ENCODE results near the gene BDKRB1.

The BDKRB1 gene

DNA sequence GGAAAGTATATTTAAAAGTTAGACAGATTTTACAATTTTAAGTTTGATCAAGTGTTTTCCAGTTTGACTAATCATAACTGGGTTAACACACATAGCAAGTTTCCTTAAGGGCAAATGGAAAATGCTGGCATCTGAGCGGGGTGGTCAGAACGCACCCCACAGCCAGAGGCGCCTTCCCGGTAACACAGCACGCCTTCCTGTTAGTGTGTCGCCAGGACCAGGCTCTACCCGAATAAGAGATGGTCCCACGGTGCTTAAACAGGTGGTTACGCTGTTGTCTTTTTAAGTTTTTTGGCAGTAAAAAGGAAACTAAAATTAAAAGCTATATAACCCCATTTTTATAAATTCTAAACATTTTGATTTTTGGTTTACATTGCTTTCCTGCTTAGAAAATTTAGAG lies 28.0 kb downstream of the BDKRB1 start:
- ATAC-seq, result no peak

DNA sequence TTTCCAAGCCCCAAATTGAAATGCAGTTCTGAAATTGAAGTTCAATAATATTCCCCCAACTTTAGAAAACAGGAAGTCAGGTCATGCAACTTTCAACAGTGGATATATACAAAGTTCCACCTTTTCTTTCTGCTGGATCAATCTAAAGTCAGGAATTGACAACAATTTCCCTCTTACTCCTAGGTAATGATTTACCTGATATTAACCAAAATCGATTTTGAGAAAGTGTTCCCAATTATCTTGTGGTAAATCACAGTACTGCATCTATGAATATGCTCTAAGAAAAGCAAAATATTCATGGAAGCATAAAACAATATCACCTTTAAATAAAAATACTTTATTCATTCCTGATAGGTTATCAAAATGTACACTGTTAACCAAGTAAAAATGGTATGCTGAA lies 28.4 kb downstream of the BDKRB1 start:
- no peak for ATAC-seq

DNA sequence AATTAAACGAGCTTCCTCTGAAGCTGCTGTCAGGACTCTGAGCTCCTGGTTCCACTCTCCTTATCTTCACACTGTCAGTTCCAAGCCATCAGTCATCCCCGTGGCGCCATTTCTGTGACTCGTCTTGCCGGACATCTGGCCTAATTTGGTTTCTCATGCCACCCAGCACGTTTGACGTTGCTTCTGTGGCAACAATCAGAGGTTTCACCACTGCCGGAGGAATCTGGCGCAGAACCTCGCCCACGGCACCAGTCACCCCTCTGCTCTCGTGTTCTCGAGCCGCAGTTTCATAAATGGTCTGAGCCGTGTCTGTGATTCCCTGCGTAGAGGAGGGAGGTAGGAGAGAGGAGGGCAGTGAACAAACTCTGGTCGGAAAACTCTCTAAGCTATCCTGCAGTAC lies 29.7 kb downstream of the BDKRB1 start:
- no peak for ATAC-seq

DNA sequence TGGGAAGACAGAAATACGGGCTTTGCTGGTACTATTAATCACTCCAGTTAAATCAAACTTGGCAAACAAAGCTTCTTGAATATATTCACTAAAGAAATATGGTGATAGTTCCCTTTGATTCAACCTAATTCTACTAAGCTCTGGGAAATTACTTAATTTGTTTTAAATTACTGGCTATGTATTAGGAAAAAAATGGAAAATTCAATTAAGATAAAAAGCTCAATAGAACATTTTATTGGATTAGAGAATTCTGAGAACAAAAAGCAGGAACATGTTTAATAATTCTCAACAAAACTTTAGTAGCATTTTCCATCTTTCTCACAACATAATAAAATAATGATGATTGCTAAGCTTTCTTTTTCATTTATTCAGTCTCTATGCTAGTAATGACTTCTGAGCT lies 30.2 kb downstream of the BDKRB1 start:
- no peak for ATAC-seq

DNA sequence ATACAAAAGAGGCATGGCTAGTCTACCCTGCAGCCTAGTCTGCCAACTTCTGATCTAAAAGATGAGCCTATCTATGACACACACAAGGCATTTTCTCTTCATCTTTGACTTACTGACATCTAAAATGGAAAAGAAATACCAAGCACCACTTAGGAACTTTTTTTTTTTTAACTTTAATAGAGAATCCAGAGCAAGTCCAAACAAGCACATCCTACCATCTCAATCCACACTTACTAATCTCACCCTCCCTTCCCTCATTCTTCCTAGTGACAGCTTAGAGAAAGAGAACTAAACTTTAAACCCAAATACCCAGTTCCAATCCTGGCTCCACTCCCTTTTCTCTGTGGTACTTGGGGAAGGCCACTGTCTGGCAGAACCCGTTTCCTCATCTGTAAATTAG lies 31.8 kb downstream of the BDKRB1 start:
- no peak for ATAC-seq

DNA sequence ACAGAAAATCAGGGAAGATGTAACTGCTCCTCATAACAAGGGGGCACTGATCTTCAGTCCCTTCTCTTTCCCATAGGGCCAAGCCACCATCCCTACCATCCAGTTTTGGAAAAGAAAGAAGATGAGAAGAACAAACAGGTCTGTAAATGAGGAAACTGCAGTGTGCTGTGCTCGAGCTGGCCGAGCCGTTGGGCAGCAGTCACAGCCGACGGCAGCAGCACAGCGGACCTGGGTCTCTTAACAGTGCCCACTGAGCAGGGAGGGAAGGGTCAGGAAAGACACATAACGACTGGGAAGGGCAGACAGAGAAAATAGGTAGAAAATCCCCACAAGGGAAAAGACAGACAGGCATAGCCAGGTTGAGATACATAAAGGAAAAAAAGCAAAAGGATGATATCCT lies 38.2 kb downstream of the BDKRB1 start:
- no peak for ATAC-seq

DNA sequence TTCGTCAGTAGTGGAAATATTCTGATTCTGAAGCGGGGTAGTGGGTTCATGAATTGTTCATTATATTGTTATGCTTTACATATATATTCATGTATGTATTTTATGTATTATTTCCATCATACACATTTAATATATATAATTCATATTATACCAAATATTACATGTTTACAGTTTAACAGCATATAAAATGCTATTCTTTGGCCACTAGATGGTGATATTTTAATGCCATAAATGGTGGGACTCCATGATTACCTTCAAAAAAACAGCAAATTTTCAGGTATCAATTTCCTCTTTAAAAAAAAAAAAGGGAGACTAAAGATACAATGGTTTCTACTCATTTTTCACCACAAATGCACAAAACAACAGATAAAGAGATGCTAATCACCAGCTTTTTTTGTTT lies 41.0 kb downstream of the BDKRB1 start:
- ATAC-seq, result no peak

DNA sequence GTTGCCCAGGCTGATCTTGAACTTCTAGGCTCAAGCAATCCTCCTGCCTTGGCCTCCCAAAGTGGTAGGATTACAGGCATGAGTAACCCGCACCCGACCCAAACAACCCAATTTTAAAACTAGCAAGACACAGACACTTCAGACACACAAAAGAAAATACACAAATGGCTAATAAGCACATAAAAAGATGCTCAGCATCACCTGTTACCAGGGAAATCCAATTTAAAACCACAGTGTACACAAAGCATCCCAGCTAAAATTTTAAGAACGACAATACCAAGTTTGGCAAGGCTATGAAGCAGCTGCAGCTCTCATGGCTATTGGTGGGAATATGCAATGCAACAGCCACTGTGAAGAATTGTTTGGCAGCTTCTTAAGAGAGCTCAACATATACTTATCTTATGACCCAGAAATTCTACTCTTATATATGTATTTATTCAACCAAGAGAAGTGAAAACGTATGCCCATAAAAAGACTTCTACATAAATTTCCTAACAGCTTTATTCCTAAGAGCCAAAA lies 42.0 kb downstream of the BDKRB1 start:
- no peak for ATAC-seq

DNA sequence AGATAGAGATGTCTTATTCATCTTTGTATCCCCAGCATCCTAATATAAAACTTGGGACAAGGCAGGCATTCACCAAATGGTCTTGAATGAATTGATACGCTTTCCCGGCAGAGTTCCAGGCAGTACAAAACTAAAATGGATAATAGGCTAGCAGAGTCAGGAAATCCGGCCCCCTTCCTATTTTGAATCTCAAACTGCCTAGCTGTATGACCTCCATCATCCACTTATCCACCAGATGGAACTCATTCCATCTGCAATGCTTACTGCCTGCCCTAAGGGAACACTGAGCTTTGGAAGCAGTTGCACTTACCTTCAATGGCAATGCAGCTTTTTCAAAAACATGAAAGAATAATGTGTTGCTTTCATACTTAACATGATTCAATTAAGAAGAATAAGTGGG lies 43.4 kb downstream of the BDKRB1 start:
- ATAC-seq, result no peak

DNA sequence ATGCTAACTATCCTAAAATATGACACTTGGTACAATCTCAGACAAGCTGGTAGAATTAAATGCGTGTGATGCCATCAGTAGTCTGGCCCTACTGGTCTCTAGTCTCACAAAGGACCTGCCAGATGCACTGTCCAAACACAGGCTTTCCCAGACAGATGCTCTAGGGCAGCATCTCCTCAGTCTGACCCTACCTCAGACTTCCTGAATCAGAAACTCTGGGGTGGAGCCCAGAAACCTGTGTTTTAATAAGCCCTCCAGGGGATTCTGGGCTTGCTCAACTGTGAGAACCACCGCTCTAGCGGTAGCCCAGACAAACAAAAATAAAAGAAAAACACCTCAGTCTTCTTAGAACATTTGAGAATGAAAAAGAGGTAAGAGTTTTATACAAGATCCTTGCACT lies 48.0 kb downstream of the BDKRB1 start:
- no peak for ATAC-seq

DNA sequence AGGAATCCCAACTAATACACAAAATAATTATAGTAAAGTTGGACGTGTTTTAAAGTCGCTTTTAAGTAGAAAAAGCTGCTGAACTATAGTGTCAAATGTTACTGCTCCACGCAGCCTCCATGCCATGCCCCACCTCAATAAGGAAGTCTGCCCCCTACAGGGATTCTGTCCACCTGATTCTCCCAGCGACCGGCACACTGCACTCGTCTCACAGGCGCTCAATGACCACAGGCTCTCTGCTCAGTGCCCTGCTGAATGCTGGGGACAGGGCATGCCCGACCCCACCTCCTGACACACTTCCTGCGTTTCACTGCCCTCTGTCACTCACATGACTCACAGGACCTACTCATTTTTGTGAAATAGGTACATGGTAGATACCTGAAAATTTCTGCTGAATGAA lies 48.9 kb downstream of the BDKRB1 start:
- ATAC-seq, result no peak

DNA sequence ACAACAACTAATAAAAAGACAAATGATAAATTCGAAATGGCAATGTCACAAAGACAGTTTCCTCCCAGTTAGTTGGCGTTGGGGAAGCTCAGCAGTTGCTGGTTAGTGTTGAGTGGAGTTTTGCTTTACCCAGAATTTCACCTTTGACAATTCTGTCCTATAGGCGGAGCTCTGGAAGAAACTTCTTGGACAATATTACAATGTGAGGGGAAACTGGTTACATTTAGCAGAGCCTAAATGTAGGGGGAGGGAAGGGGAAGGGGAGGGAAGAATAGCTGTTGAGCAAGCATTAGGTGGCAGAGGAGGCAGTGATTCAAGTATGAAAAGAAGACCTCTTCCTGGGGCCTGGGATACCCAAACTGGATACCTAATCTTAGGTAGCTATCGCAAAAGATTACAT lies 51.4 kb downstream of the BDKRB1 start:
- no peak for ATAC-seq

DNA sequence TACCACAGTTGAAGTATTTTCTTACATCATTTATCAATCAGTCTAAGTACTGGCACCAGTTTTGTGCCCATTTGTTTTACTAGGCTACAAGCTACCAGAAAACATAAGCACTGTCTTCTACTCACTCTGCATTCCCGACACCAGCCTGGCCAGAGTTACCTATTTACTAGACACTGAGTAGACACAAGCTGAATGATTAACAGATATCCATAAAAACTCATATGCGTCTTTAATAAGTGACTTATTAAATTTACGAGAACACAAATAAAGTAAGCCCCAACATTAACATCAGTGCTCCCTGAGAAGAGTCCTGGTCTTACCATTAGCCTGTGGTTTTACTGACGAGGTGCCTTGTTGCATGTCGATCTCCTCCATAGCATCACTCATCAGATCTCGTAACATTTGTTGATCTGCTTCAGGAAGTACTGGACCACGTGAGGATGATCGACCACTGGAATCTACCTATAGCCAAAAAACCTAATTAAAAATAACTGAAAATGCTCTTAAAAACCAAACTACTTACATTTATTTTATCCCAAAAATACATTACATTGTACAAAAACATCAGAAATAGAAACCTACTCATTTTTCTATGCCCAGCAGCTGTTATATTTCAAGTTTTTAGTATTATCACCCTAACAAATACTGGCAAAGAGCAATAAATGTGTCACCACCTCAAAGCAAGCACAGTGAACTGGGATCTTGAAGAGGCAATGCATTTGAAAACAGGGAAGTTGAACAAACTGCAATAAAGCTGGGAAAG lies 53.3 kb downstream of the BDKRB1 start:
- ATAC-seq, result no peak

DNA sequence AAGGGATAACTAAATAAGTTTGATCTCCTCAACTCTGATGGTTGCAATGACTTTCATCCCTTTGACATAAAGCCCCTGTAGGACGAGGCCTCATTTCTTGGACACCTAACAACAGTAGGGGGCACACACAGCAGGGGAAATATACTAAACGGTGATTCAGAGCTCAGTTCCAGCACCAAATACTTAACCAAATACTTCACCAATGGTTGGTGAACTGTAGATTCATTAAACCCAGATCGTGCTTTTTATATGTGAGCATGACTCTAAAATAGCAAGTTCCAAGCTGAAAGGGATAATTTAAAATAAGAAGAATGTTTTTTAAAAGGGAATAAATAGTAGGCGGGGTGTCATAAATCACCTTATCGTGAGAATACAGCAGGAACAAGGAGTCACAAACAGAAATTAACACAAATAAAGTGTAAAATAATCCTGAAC lies 53.9 kb downstream of the BDKRB1 start:
- ATAC-seq, result no peak

DNA sequence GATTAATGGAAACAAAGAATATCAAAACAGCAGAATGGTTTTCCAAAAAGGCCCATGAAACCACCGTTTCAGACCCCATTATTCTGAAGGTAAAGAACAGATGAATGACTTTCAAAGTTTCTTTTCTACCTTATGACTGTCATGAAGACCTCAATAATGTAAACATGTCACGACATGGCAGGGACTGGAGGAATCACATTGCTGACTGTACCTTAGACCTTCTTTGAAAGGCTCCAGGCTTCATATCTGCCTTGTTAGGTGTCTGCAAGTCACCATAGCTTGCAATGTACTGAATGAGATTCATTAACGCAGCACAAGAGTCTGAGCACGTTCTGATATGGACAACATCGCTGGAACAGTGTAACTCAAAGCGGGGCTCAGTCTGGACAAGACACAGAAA lies 54.9 kb downstream of the BDKRB1 start:
- no peak for ATAC-seq
